A673 (cell line): ENCODE data around the gene SH3GL3. TPM values are rescaled to one million over a fixed set of nuclear protein-coding genes. Genes with fewer than 3 reads are reported as not detected.

ENCODE experiments used
- BruUV-seq: library from RNA; stranded (reverse); fragments of 400-500 nt; replicated peaks from 2 replicates; lab custom pipeline; 2021; lab: Mats Ljungman, UMichigan
- CTCF ChIA-PET: fragments of 300-600 bp; sonication (Branson Sonifier 250); formaldehyde crosslinking; loops from one replicate; lab custom pipeline; 2022; ENCODE audit warnings: antibody characterized with exemption; lab: Charles Lee
- POLR2A ChIA-PET: fragments of 300-600 bp; sonication (Branson Sonifier 250); formaldehyde crosslinking; loops from one replicate; lab custom pipeline; 2022; ENCODE audit warnings: antibody characterized with exemption; ENCODE audit not compliant: low non-redundant PET; lab: Charles Lee
- DNase-seq: peaks from one replicate; pipeline ENCODE4 v3.0.0-alpha.2; 2015; ENCODE audit warnings: low spot score
- H3K27ac ChIP-seq: fragments of 200-600 bp; sonication (generic); 2 replicates; pipeline ENCODE4 v1.5.1; 2016; ENCODE audit warnings: mixed run types, low read depth, mild to moderate bottlenecking, mixed read lengths, antibody characterized with exemption, low read length; ENCODE audit not compliant: poor library complexity, severe bottlenecking
- H3K27me3 ChIP-seq: fragments of 200-600 bp; sonication (generic); replicated peaks from 2 replicates; pipeline ENCODE4 v1.6.1; 2017; ENCODE audit warnings: mixed run types, low read depth, mild to moderate bottlenecking, mixed read lengths, antibody characterized with exemption, low read length; ENCODE audit not compliant: insufficient read depth, poor library complexity
- H3K36me3 ChIP-seq: fragments of 200-600 bp; sonication (generic); 2 replicates; pipeline ENCODE4 v1.6.1; 2016; ENCODE audit warnings: mixed run types, mild to moderate bottlenecking, mixed read lengths, antibody characterized with exemption, low read length; ENCODE audit not compliant: insufficient read depth, poor library complexity, severe bottlenecking
- H3K4me1 ChIP-seq: fragments of 200-600 bp; sonication (generic); 2 replicates; pipeline ENCODE4 v1.6.1; 2017; ENCODE audit warnings: mixed run types, mild to moderate bottlenecking, mixed read lengths, antibody characterized with exemption, low read length; ENCODE audit not compliant: insufficient read depth, poor library complexity, severe bottlenecking
- H3K4me3 ChIP-seq: fragments of 200-600 bp; sonication (generic); 2 replicates; pipeline ENCODE4 v1.5.1; 2016; ENCODE audit warnings: low read depth, mixed run types, mild to moderate bottlenecking, mixed read lengths, low read length; ENCODE audit not compliant: poor library complexity, severe bottlenecking
- H3K9me3 ChIP-seq: fragments of 200-600 bp; sonication (generic); 2 replicates; pipeline ENCODE4 v1.6.1; 2016; ENCODE audit warnings: mixed run types, low read depth, mild to moderate bottlenecking, mixed read lengths, antibody characterized with exemption, low read length; ENCODE audit not compliant: poor library complexity, severe bottlenecking
- CTCF ChIP-seq: fragments of 300-800, 200-600 bp; sonication (generic); conservative IDR thresholded peaks from 2 replicates; pipeline ENCODE4 v1.5.1; 2017; ENCODE audit warnings: low read depth, mild to moderate bottlenecking, antibody characterized with exemption, low read length, moderate library complexity, mixed read lengths
- EZH2 ChIP-seq: fragments of 200-600 bp; sonication (generic); IDR thresholded peaks from 2 replicates; pipeline ENCODE4 v1.6.1; 2017; ENCODE audit warnings: borderline replicate concordance, low read depth, mild to moderate bottlenecking, mixed read lengths, antibody characterized with exemption, low read length; ENCODE audit not compliant: poor library complexity, severe bottlenecking
- intact Hi-C: fragments of 100-400 bp; cut with micrococcal nuclease; formaldehyde crosslinking; loops from one replicate; pipeline ENCODE4 v1.10.0; 2022; ENCODE audit not compliant: unreplicated experiment
- total RNA-seq: library from RNA; stranded (reverse); gene quantifications from 2 replicates; pipeline ENCODE4 v1.2.3, GENCODE V29; 2021

The SH3GL3 gene
- total RNA-seq, 1 experiment from 2014 or later = 25.6 TPM

- DNase-seq = no peak
- no peak overlapping the region for H3K4me3 ChIP-seq
- no peaks in the 10 kb centered on the region for H3K4me1 ChIP-seq
- CTCF ChIA-PET = no interaction called here
- no peak overlapping the region for H3K27ac ChIP-seq
- POLR2A ChIA-PET = no interaction called here
- H3K27me3 ChIP-seq = no peaks in the 10 kb centered on the region
- intact Hi-C loops = no loop called here
- H3K9me3 ChIP-seq = no peaks in the 10 kb centered on the region
- no peak for TF ChIP-seq CTCF
- TF ChIP-seq EZH2 = no peak
- no peaks in the 10 kb centered on the region for H3K36me3 ChIP-seq
- BruUV-seq = no TSS peak
Observed at GRCh38 chr15:83512459-83512858, 65.3 kb downstream of the SH3GL3 start.

- Histone ChIP-seq H3K9me3 (no peaks in the 10 kb centered on the region), H3K27ac (no peak overlapping the region), H3K36me3 (no peaks in the 10 kb centered on the region), H3K4me3 (no peak overlapping the region), H3K4me1 (no peaks in the 10 kb centered on the region), H3K27me3 (no peaks in the 10 kb centered on the region)
- BruUV-seq = no TSS peak
- intact Hi-C loops = no loop called here
- TF ChIP-seq EZH2 (no peak), CTCF (no peak)
- CTCF ChIA-PET = no interaction called here
- DNase-seq = no peak
- POLR2A ChIA-PET = no interaction called here
Observed at GRCh38 chr15:83514584-83514983, 67.4 kb downstream of the SH3GL3 start.

- DNase-seq = no peak
- Histone ChIP-seq H3K4me1 (no peaks in the 10 kb centered on the region), H3K9me3 (no peaks in the 10 kb centered on the region), H3K4me3 (no peak overlapping the region), H3K36me3 (no peaks in the 10 kb centered on the region), H3K27me3 (no peaks in the 10 kb centered on the region), H3K27ac (no peak overlapping the region)
- POLR2A ChIA-PET = no interaction called here
- BruUV-seq = no TSS peak
- TF ChIP-seq CTCF (no peak), EZH2 (no peak)
- intact Hi-C loops = no loop called here
- CTCF ChIA-PET = no interaction called here
Observed at GRCh38 chr15:83515164-83515563, 68.0 kb downstream of the SH3GL3 start.
